OCI-LY3 (cell line): ENCODE results near the gene TNS1.

ENCODE experiments used
- CTCF ChIP-seq: fragments of 200-600, 300-600 bp; sonication (generic); IDR thresholded peaks from 2 replicates; pipeline ENCODE4 v1.5.1; 2014; ENCODE audit warnings: antibody characterized with exemption, low read length, low read depth
- EZH2phosphoT487 ChIP-seq: fragments of 200-600 bp; shearing (Covaris generic); IDR thresholded peaks from 2 replicates; pipeline ENCODE4 v1.6.1; 2018; ENCODE audit warnings: antibody characterized with exemption, mixed run types, low read depth

GRCh38 chr2:217929272-217929671 is 73.5 kb downstream of the TNS1 start:
- no peak for TF ChIP-seq CTCF
- TF ChIP-seq EZH2phosphoT487: no peak
